ENCODE measurements around the gene DAAM2.

GRCh38 chr6:39859025-39859424 lies 66.8 kb downstream of the DAAM2 start:
- TF ChIP-seq CTCF (IDR thresholded peaks at IDR 0.05 in 4 of 5, conservative IDR thresholded peaks at IDR 0.05 in 1 of 5): no peak
- TF ChIP-seq POLR2A (IDR thresholded peaks at IDR 0.05): no peak

Measured in gastrocnemius medialis (tissue), 4 donors.